Spleen (tissue), 11 donors: ENCODE data around the gene NDOR1. TPM values are rescaled to one million over a fixed set of nuclear protein-coding genes. Genes with fewer than 3 reads are reported as not detected.

Source experiments
- DNase-seq: peaks from one replicate; pipeline ENCODE4 v3.0.0-alpha.2; 2020
- H3K27ac ChIP-seq, 8 donors: fragments of 200-600 bp; sonication (generic) in 7 of 8; 1 replicate in 4 of 8; 2 replicates in 4 of 8; pipeline versions ENCODE4 v1.5.0 to v1.8.0; 2016 to 2021; ENCODE audit warnings: inconsistent platforms in 4 of 8, mild to moderate bottlenecking in 4 of 8, moderate library complexity in 1 of 8
- H3K27me3 ChIP-seq, 7 donors: fragments of 200-600 bp; sonication (generic) in 6 of 7; replicated peaks in 1 of 7; 1 replicate in 4 of 7; 2 replicates in 3 of 7; pipeline versions ENCODE4 v1.5.0 to v1.8.0; 2016 to 2021; ENCODE audit warnings: inconsistent platforms in 3 of 7, mild to moderate bottlenecking in 1 of 7
- H3K36me3 ChIP-seq, 6 donors: fragments of 200-600 bp; sonication (generic) in 5 of 6; 1 replicate in 4 of 6; 2 replicates in 2 of 6; pipeline versions ENCODE4 v1.5.0 to v1.8.0; 2016 to 2021; ENCODE audit warnings: inconsistent platforms in 2 of 6
- H3K4me1 ChIP-seq, 6 donors: fragments of 200-600 bp; sonication (generic) in 5 of 6; 1 replicate in 3 of 6; 2 replicates in 3 of 6; pipeline versions ENCODE4 v1.5.0 to v1.8.0; 2016 to 2021; ENCODE audit warnings: inconsistent platforms in 3 of 6
- H3K4me3 ChIP-seq, 8 donors: fragments of 200-600 bp; sonication (generic) in 7 of 8; 1 replicate in 4 of 8; 2 replicates in 4 of 8; pipeline versions ENCODE4 v1.5.0 to v1.8.0; 2016 to 2021; ENCODE audit warnings: inconsistent platforms in 4 of 8, mild to moderate bottlenecking in 4 of 8, moderate library complexity in 2 of 8
- H3K9me3 ChIP-seq, 8 donors: fragments of 200-600 bp; sonication (generic) in 7 of 8; 1 replicate in 4 of 8; 2 replicates in 4 of 8; pipeline versions ENCODE4 v1.5.0 to v1.8.0; 2016 to 2021; ENCODE audit warnings: inconsistent platforms in 4 of 8
- POLR2A ChIP-seq, 3 donors: fragments of 450-650 bp; IDR thresholded peaks; one replicate each; pipeline ENCODE4 v1.5.1; 2017; ENCODE audit warnings: antibody characterized with exemption in 3 of 3, mild to moderate bottlenecking in 1 of 3
- POLR2AphosphoS5 ChIP-seq, 3 donors: sonication (generic); formaldehyde crosslinking; IDR thresholded peaks; one replicate each; pipeline ENCODE4 v1.5.1; 2017; ENCODE audit warnings: antibody characterized with exemption in 3 of 3
- WGBS, 5 donors: extraction: QIAGEN DNeasy Blood & Tissue Kit in 3 of 5; methylation state at CpG; one replicate each; pipeline versions ENCODE4 v1.1.5 to v1.1.7; 2013 to 2018; 5-methylcytosine and 5-hydroxymethylcytosine counted together
- intact Hi-C: fragments of 100-400 bp; cut with DNase I; formaldehyde crosslinking; loops from one replicate; pipeline ENCODE4 v1.15.0; 2023; ENCODE audit warnings: low total_unique reads
- polyA plus RNA-seq, 3 donors: library from polyadenylated mRNA; stranded (reverse); fragments of 200-250 nt; gene quantifications; one replicate each; pipeline ENCODE4 v1.2.1, GENCODE V29; 2013
- total RNA-seq, 7 donors: library from RNA; depleted of rRNA in 3 of 7; stranded (reverse); fragments of >200 nt in 3 of 7; fragmentation: NEBNext Ultra II Directional in 4 of 7; extraction: Animal tissue kit (Norgen Biotek cat#: 25700) in 4 of 7; gene quantifications; one replicate each; pipeline versions ENCODE4 v1.1.0 to v1.2.1, GENCODE V29; 2016 to 2021
- TF ChIP-seq, protein P1 (sequence below), 11 experiments: fragments of 200-600 bp in 7 of 11; fragments of 450-650 bp in 4 of 11; sonication (generic) in 4 of 11; IDR thresholded peaks in 8 of 11; conservative IDR thresholded peaks in 3 of 11; 1 replicate in 7 of 11; 2 replicates in 4 of 11; pipeline versions ENCODE4 v1.4.0 to v1.8.0; 2016 to 2021; ENCODE audit warnings: antibody characterized with exemption in 11 of 11, inconsistent platforms in 4 of 11, mild to moderate bottlenecking in 1 of 11
- donor health status: healthy with polysubstance abuse.
- donor health status: DM: no; HTN: no; CAD: no; lungs with moderate emphysema.
- donor health status: DM: no; HTN: no; CAD: no.
- donor health status: Bipolar disorder and iron deficiency.
- donor health status: healthy.
- donor health status: DM: no; HTN: no; CAD: no.
- donor health status: DM: yes; HTN: yes; CAD: no.

Gene NDOR1
- total and polyA plus RNA-seq, 10 donors = 6.3 to 28.7 (median 19.5) TPM

DNA sequence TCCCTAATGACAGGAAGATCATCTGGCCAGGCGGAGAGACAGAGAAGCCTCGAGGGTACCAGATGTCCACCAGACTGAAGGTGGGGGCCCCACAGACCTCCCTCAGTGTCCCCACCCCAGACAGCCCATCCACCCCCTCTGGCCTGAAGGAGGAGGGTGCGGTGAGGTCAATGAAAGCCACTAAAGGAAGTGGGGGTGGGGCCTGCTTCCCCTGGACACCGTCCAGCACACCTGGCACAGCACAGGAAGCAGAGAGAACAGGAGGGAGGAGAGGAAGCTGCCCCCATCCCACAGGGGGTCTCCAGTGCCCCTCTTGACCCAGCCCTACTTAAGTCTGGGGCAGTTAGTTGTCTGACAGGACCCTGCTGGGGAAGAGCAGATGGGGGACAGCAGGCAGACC lies 46.9 kb upstream of the NDOR1 start:
- no peak overlapping the region for H3K4me3 ChIP-seq
- H3K36me3 ChIP-seq = no peaks in the 10 kb centered on the region
- intact Hi-C loops = no loop called here
- 16 to 31% (median 18%) methylated on average over 4 of the region's 4 CpGs for WGBS, 5 donors
- TF ChIP-seq POLR2AphosphoS5 (IDR thresholded peaks at IDR 0.05) (no peak), POLR2A (IDR thresholded peaks at IDR 0.05) (no peak)
- TF ChIP-seq, protein P1, sequence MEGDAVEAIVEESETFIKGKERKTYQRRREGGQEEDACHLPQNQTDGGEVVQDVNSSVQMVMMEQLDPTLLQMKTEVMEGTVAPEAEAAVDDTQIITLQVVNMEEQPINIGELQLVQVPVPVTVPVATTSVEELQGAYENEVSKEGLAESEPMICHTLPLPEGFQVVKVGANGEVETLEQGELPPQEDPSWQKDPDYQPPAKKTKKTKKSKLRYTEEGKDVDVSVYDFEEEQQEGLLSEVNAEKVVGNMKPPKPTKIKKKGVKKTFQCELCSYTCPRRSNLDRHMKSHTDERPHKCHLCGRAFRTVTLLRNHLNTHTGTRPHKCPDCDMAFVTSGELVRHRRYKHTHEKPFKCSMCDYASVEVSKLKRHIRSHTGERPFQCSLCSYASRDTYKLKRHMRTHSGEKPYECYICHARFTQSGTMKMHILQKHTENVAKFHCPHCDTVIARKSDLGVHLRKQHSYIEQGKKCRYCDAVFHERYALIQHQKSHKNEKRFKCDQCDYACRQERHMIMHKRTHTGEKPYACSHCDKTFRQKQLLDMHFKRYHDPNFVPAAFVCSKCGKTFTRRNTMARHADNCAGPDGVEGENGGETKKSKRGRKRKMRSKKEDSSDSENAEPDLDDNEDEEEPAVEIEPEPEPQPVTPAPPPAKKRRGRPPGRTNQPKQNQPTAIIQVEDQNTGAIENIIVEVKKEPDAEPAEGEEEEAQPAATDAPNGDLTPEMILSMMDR (IDR thresholded peaks at IDR 0.05 in 8 of 11, conservative IDR thresholded peaks at IDR 0.05 in 3 of 11) = no peak
- DNase-seq = no peak
- no peaks in the 10 kb centered on the region for H3K9me3 ChIP-seq
- H3K27ac ChIP-seq = no peak overlapping the region
- H3K27me3 ChIP-seq = peaks cover 5 to 93% (median 82%) of the 10 kb centered on the region in 7 donors
- peaks cover 5 to 51% (median 27%) of the 10 kb centered on the region in 6 donors for H3K4me1 ChIP-seq

DNA sequence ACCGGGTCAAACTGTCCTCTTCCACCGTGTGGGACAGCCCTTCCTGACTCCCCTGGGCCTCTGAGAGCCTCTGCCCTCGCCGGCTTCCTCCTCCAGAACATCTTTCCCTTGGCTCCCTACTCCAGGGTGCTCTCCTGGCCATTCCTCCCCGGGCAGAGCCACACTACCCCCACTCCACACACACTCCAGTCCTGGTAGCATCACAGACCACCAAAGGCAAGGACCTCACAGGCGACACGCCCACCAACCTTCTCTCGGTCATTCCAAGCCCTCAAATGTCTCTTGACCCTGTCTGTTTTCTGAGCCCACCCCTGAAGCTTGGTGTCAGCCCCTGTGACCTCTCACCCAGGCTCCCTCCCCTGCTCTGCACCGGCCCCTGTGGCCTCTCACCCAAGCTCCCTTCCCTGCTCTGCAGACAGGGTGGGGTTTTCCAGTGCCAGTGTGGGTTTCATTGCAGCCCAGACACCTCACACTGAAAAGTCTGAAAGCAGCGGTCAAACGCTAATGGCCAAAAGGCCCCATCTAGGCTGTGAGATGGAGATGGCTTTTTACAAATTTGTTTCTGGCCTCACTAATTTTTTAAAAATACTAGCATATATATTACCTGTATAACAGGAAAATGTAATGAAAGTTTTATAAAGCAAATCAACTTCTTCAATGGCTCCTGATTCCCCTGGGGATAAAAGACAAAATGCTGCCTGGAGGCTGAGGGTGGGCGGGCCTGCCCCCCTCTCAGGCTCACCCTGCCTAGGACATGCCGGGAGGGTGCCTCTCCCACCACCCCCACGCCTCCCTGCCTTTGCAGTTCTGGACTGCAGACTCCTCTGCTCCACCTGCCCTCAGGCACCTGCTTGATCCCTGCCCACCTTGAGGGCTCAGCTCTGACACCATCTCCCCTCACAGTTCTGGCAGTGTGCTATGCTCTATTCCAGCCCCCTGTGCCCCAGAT lies 46.1 kb upstream of the NDOR1 start:
- Histone ChIP-seq H3K36me3 (no peaks in the 10 kb centered on the region), H3K27me3 (peaks cover 5 to 100% (median 89%) of the 10 kb centered on the region in 7 donors), H3K9me3 (no peaks in the 10 kb centered on the region), H3K27ac (no peak overlapping the region), H3K4me1 (peaks cover 5 to 51% (median 27%) of the 10 kb centered on the region in 6 donors), H3K4me3 (no peak overlapping the region)
- WGBS, 5 donors = 29 to 48% (median 37%) methylated on average over 14 of the region's 14 CpGs
- TF ChIP-seq POLR2A (IDR thresholded peaks at IDR 0.05) (no peak), POLR2AphosphoS5 (IDR thresholded peaks at IDR 0.05) (no peak)
- TF ChIP-seq, protein P1 (IDR thresholded peaks at IDR 0.05 in 8 of 11, conservative IDR thresholded peaks at IDR 0.05 in 3 of 11) = no peak
- intact Hi-C loops = no loop called here
- no peak for DNase-seq

DNA sequence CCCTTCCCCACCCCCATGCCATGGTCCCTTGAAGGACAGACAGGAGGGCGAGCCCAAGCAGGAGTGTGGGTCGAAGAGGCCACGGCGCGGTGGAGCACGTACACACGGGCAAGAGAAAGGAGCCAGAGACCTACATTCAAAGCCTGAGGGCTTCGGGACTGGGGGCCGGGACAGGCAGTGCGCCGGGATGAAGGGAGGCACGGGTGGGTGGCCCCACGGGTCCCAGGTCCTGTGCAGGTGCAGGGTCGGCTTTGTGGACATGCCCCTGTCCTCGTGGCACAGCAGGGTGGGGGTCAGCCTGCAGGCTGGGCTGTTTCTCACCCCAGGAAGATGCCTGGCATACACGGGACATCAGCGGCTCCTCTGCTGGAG lies 45.5 kb upstream of the NDOR1 start:
- Histone ChIP-seq H3K4me3 (no peak overlapping the region), H3K27ac (no peak overlapping the region), H3K36me3 (no peaks in the 10 kb centered on the region), H3K9me3 (no peaks in the 10 kb centered on the region), H3K27me3 (peaks cover 8 to 100% (median 96%) of the 10 kb centered on the region in 7 donors), H3K4me1 (peaks cover 5 to 51% (median 27%) of the 10 kb centered on the region in 6 donors)
- 69 to 75% (median 71%) methylated on average over 16 to 17 of the region's 17 CpGs for WGBS, 5 donors
- intact Hi-C loops = no loop called here
- DNase-seq = no peak
- TF ChIP-seq, protein P1 (IDR thresholded peaks at IDR 0.05 in 8 of 11, conservative IDR thresholded peaks at IDR 0.05 in 3 of 11) = no peak
- TF ChIP-seq POLR2AphosphoS5 (IDR thresholded peaks at IDR 0.05) = no peak
